KMS-11 (cell line): ENCODE results near the gene INHBC.

Experiments used
- H2AFZ ChIP-seq: fragments of 200-600 bp; sonication (generic); 2 replicates; pipeline ENCODE4 v1.6.1; 2016; ENCODE audit warnings: antibody characterized with exemption, mixed run types, low read depth
- H3K27ac ChIP-seq: fragments of 200-600 bp; sonication (generic); 2 replicates; pipeline ENCODE4 v1.6.1; 2016; ENCODE audit warnings: mild to moderate bottlenecking, mixed run types
- H3K27me3 ChIP-seq: fragments of 200-600 bp; sonication (generic); 2 replicates; pipeline ENCODE4 v1.6.1; 2017; ENCODE audit warnings: mild to moderate bottlenecking, low read depth, mixed run types, moderate library complexity; ENCODE audit not compliant: insufficient read depth
- H3K36me3 ChIP-seq: fragments of 200-600 bp; sonication (generic); 2 replicates; pipeline ENCODE4 v1.6.1; 2017; ENCODE audit warnings: mild to moderate bottlenecking, mixed run types; ENCODE audit not compliant: insufficient read depth
- H3K4me1 ChIP-seq: fragments of 200-600 bp; sonication (generic); 2 replicates; pipeline ENCODE4 v1.6.1; 2016; ENCODE audit warnings: mild to moderate bottlenecking, low read depth, mixed run types; ENCODE audit not compliant: poor library complexity, severe bottlenecking
- H3K4me2 ChIP-seq: fragments of 200-600 bp; sonication (generic); 2 replicates; pipeline ENCODE4 v1.7.0; 2016; ENCODE audit warnings: mild to moderate bottlenecking, mixed run types
- H3K4me3 ChIP-seq: fragments of 200-600 bp; sonication (generic); IDR thresholded peaks from 2 replicates; pipeline ENCODE4 v1.6.1; 2017; ENCODE audit warnings: low read depth, low read length, mixed read lengths; ENCODE audit not compliant: insufficient read depth
- H3K79me2 ChIP-seq: fragments of 200-600 bp; sonication (generic); 2 replicates; pipeline ENCODE4 v1.6.1; 2016; ENCODE audit warnings: low read depth, mixed run types; ENCODE audit not compliant: insufficient read depth
- H3K9ac ChIP-seq: fragments of 200-600 bp; sonication (generic); 2 replicates; pipeline ENCODE4 v1.6.1; 2016; ENCODE audit warnings: mild to moderate bottlenecking, mixed run types
- H4K20me1 ChIP-seq: fragments of 200-600 bp; sonication (generic); 2 replicates; pipeline ENCODE4 v1.6.1; 2016; ENCODE audit warnings: mild to moderate bottlenecking, mixed run types; ENCODE audit not compliant: insufficient read depth
- TF ChIP-seq, protein P1 (sequence below): fragments of 200-600 bp; sonication (generic); conservative IDR thresholded peaks from 2 replicates; pipeline ENCODE4 v1.6.1; 2017; ENCODE audit warnings: low read depth, mild to moderate bottlenecking, antibody characterized with exemption, low read length, moderate library complexity, mixed read lengths

INHBC gene

DNA sequence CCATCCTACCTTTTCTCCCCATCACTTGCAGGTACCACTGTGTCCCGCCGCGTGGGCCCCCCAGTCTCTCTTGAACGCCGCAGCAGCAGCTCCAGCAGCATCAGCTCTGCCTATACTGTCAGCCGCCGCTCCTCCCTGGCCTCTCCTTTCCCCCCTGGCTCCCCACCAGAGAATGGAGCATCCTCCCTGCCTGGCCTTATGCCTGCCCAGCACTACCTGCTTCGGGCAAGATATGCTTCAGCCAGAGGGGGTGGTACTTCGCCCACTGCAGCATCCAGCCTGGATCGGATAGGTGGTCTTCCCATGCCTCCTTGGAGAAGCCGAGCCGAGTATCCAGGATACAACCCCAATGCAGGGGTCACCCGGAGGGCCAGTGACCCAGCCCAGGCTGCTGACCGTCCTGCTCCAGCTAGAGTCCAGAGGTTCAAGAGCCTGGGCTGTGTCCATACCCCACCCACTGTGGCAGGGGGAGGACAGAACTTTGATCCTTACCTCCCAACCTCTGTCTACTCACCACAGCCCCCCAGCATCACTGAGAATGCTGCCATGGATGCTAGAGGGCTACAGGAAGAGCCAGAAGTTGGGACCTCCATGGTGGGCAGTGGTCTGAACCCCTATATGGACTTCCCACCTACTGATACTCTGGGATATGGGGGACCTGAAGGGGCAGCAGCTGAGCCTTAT is 35.8 kb downstream of the INHBC start:
- no peaks in the 10 kb centered on the region for H3K36me3 ChIP-seq

DNA sequence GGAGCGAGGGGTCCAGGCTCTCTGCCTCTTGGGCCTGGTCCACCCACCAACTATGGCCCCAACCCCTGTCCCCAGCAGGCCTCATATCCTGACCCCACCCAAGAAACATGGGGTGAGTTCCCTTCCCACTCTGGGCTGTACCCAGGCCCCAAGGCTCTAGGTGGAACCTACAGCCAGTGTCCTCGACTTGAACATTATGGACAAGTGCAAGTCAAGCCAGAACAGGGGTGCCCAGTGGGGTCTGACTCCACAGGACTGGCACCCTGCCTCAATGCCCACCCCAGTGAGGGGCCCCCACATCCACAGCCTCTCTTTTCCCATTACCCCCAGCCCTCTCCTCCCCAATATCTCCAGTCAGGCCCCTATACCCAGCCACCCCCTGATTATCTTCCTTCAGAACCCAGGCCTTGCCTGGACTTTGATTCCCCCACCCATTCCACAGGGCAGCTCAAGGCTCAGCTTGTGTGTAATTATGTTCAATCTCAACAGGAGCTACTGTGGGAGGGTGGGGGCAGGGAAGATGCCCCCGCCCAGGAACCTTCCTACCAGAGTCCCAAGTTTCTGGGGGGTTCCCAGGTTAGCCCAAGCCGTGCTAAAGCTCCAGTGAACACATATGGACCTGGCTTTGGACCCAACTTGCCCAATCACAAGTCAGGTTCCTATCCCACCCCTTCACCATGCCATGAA is 36.5 kb downstream of the INHBC start:
- no peaks in the 10 kb centered on the region for H3K79me2 ChIP-seq
- H4K20me1 ChIP-seq = no peaks in the 10 kb centered on the region
- H3K4me3 ChIP-seq = no peak overlapping the region
- H3K36me3 ChIP-seq = no peaks in the 10 kb centered on the region
- peaks cover 84% of the 10 kb centered on the region for H3K27me3 ChIP-seq
- no peak overlapping the region for H3K4me2 ChIP-seq
- H2AFZ ChIP-seq = no peak overlapping the region
- TF ChIP-seq, protein P1, sequence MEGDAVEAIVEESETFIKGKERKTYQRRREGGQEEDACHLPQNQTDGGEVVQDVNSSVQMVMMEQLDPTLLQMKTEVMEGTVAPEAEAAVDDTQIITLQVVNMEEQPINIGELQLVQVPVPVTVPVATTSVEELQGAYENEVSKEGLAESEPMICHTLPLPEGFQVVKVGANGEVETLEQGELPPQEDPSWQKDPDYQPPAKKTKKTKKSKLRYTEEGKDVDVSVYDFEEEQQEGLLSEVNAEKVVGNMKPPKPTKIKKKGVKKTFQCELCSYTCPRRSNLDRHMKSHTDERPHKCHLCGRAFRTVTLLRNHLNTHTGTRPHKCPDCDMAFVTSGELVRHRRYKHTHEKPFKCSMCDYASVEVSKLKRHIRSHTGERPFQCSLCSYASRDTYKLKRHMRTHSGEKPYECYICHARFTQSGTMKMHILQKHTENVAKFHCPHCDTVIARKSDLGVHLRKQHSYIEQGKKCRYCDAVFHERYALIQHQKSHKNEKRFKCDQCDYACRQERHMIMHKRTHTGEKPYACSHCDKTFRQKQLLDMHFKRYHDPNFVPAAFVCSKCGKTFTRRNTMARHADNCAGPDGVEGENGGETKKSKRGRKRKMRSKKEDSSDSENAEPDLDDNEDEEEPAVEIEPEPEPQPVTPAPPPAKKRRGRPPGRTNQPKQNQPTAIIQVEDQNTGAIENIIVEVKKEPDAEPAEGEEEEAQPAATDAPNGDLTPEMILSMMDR = no peak
- no peak overlapping the region for H3K9ac ChIP-seq
- H3K4me1 ChIP-seq = no peaks in the 10 kb centered on the region
- no peak overlapping the region for H3K27ac ChIP-seq

More for the DNA sequence above, 35.8 kb downstream of the INHBC start:
- Histone ChIP-seq H3K79me2 (no peaks in the 10 kb centered on the region), H3K9ac (no peak overlapping the region), H3K4me3 (no peak overlapping the region), H3K4me2 (no peak overlapping the region), H2AFZ (no peak overlapping the region), H3K27me3 (peaks cover 91% of the 10 kb centered on the region), H3K27ac (no peak overlapping the region), H3K4me1 (no peaks in the 10 kb centered on the region), H4K20me1 (no peaks in the 10 kb centered on the region)
- TF ChIP-seq, protein P1 = no peak

DNA sequence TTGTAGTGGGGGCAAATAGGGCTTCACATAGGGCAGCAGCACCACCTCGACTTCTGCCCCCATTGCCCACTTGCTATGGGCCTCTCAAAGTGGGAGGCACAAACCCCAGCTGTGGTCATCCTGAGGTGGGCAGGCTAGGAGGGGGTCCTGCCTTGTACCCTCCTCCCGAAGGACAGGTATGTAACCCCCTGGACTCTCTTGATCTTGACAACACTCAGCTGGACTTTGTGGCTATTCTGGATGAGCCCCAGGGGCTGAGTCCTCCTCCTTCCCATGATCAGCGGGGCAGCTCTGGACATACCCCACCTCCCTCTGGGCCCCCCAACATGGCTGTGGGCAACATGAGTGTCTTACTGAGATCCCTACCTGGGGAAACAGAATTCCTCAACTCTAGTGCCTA is 37.1 kb downstream of the INHBC start:
- Histone ChIP-seq H3K4me2 (no peak overlapping the region), H3K9ac (no peak overlapping the region), H3K27ac (no peak overlapping the region), H3K79me2 (no peaks in the 10 kb centered on the region), H2AFZ (no peak overlapping the region), H3K4me1 (no peaks in the 10 kb centered on the region), H3K36me3 (no peaks in the 10 kb centered on the region), H3K27me3 (peaks cover 79% of the 10 kb centered on the region), H3K4me3 (no peak overlapping the region), H4K20me1 (no peaks in the 10 kb centered on the region)
- TF ChIP-seq, protein P1 = no peak

- no peaks in the 10 kb centered on the region for H3K36me3 ChIP-seq
- H3K79me2 ChIP-seq = no peaks in the 10 kb centered on the region
- H3K4me3 ChIP-seq = no peak overlapping the region
- peaks cover 3% of the 10 kb centered on the region for H3K4me1 ChIP-seq
- H3K9ac ChIP-seq = no peak overlapping the region
- no peak overlapping the region for H3K4me2 ChIP-seq
- TF ChIP-seq, protein P1 = no peak
- peaks cover 72% of the 10 kb centered on the region for H3K27me3 ChIP-seq
- no peak overlapping the region for H2AFZ ChIP-seq
- no peak overlapping the region for H3K27ac ChIP-seq
- no peaks in the 10 kb centered on the region for H4K20me1 ChIP-seq
Measured at GRCh38 chr12:57472391-57472790, 37.8 kb downstream of the INHBC start.
